HFFc6 (cell line): ENCODE data around the gene TRIM41. TPM values are rescaled to one million over a fixed set of nuclear protein-coding genes. Genes with fewer than 3 reads are reported as not detected.
A peak's percentile ranks its signal among the peaks of the same experiment; 100 is the strongest.

ENCODE experiments used
- DNase-seq: peaks from one replicate; pipeline ENCODE4 v3.0.0-alpha.2; 2018
- H3K27ac Mint-ChIP-seq: 2 replicates; pipeline ENCODE4 v1.8.0; 2020; ENCODE audit warnings: mild to moderate bottlenecking, mixed read lengths
- H3K27me3 Mint-ChIP-seq: 2 replicates; pipeline ENCODE4 v1.8.0; 2021; ENCODE audit warnings: mild to moderate bottlenecking, moderate library complexity, mixed read lengths; ENCODE audit not compliant: insufficient read depth
- H3K36me3 Mint-ChIP-seq: 2 replicates; pipeline ENCODE4 v1.8.0; 2021; ENCODE audit warnings: low read depth, mixed read lengths
- H3K4me1 Mint-ChIP-seq: 2 replicates; pipeline ENCODE4 v1.8.0; 2020; ENCODE audit warnings: low read depth, mixed read lengths
- H3K4me3 Mint-ChIP-seq: 2 replicates; pipeline ENCODE4 v1.8.0; 2020; ENCODE audit warnings: mild to moderate bottlenecking, moderate library complexity, mixed read lengths
- H3K9me3 Mint-ChIP-seq: 2 replicates; pipeline ENCODE4 v1.8.0; 2020; ENCODE audit warnings: mild to moderate bottlenecking, mixed read lengths
- total RNA-seq, 6 experiments: library from RNA; stranded (reverse); fragmentation: NEBNext Ultra II Directional; extraction: Animal tissue kit (Norgen Biotek cat#: 25700); gene quantifications; 2 replicates in 1 of 6; 3 replicates in 5 of 6; pipeline ENCODE4 v1.2.3, GENCODE V29; 2021
- TF ChIP-seq, protein P1 (sequence below): fragments of 200-600 bp; sonication (generic); IDR thresholded peaks from 2 replicates; pipeline ENCODE4 v1.5.0; 2021; ENCODE audit warnings: antibody characterized with exemption, mild to moderate bottlenecking

TRIM41 gene
- total RNA-seq, 6 experiments from 2014 or later, result 20.3 to 24.0 (median 22.5) TPM

- TF ChIP-seq, protein P1, sequence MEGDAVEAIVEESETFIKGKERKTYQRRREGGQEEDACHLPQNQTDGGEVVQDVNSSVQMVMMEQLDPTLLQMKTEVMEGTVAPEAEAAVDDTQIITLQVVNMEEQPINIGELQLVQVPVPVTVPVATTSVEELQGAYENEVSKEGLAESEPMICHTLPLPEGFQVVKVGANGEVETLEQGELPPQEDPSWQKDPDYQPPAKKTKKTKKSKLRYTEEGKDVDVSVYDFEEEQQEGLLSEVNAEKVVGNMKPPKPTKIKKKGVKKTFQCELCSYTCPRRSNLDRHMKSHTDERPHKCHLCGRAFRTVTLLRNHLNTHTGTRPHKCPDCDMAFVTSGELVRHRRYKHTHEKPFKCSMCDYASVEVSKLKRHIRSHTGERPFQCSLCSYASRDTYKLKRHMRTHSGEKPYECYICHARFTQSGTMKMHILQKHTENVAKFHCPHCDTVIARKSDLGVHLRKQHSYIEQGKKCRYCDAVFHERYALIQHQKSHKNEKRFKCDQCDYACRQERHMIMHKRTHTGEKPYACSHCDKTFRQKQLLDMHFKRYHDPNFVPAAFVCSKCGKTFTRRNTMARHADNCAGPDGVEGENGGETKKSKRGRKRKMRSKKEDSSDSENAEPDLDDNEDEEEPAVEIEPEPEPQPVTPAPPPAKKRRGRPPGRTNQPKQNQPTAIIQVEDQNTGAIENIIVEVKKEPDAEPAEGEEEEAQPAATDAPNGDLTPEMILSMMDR, result no peak
- peak; percentile 84 for DNase-seq
- Mint-ChIP-seq H3K27me3 (peaks cover 11% of the 10 kb centered on the region), H3K27ac (peak within 1 kb of the TSS; percentile 99), H3K4me3 (peak within 1 kb of the TSS; percentile 99), H3K4me1 (peaks cover 49% of the 10 kb centered on the region), H3K36me3 (peaks cover 46% of the 10 kb centered on the region), H3K9me3 (no peaks in the 10 kb centered on the region)
These were observed 20.7 kb downstream of the TRIM41 start, which contains the start of gene RACK1 for GRCh38 chr5:181243564-181244343. RACK1 (minus strand) TSS chr5:181243906; CDS start chr5:181243800, 106 bp downstream.

DNA sequence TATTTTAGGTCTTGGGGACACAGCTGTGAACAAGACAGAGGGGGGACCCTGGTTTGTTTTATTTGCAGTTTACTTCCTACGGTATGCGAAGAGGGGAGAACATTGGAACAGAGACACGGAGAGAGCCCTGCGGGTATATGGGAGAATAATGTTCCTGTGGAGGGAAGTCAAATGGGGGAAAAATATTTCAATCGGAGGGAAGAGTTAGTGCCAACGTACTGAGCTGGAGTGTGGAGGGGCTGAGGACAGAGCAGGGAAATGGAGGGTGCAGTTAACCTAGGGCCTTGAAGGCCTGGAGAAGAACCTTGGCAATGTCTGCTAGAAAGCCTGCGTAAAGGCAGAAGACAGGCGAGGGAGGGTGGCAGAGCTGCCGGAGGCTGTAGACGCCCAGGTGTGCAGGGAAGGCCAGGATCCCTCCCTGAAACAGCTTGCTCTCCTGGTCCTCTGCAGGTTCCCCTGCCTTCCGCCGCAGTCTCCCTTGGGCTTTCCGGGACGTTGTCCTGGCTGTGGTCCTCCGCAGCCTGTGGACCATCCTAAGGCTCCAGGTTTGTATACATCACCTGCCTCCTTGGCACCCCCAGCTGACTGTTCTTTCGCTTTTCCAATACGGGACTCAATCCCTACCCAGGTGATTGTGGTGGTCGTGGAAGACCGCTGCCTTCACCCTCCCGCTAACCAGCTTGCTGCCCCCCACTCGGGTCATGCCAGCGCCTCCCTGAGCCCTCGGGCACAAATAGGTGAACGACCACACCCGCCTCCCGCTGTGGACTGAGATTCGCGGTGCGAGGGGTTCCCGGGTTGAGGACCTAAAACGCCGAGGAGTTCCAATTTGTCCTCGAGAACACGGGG, 22.6 kb downstream of the TRIM41 start:
- Mint-ChIP-seq H3K4me1 (peaks cover 60% of the 10 kb centered on the region), H3K9me3 (no peaks in the 10 kb centered on the region), H3K27me3 (peaks cover 11% of the 10 kb centered on the region), H3K36me3 (peaks cover 45% of the 10 kb centered on the region), H3K27ac (peak overlapping the region; percentile 99), H3K4me3 (peak overlapping the region; percentile 99)
- no peak for DNase-seq
- TF ChIP-seq, protein P1, result no peak

GRCh38 chr5:181246276-181247049, 23.4 kb downstream of the TRIM41 start:
- peak; percentile 77 for DNase-seq
- H3K4me1 Mint-ChIP-seq, result peaks cover 63% of the 10 kb centered on the region
- H3K9me3 Mint-ChIP-seq, result no peaks in the 10 kb centered on the region
- H3K27me3 Mint-ChIP-seq, result peaks cover 11% of the 10 kb centered on the region
- H3K4me3 Mint-ChIP-seq, result peak overlapping the region; percentile 99
- peak overlapping the region; percentile 99 for H3K27ac Mint-ChIP-seq
- TF ChIP-seq, protein P1, result no peak; the same call in 1 of the 2 replicates
- peaks cover 43% of the 10 kb centered on the region for H3K36me3 Mint-ChIP-seq

- Mint-ChIP-seq H3K4me3 (peak overlapping the region; percentile 99), H3K36me3 (peaks cover 31% of the 10 kb centered on the region), H3K27me3 (no peaks in the 10 kb centered on the region), H3K27ac (peak overlapping the region; percentile 99), H3K9me3 (no peaks in the 10 kb centered on the region), H3K4me1 (peaks cover 61% of the 10 kb centered on the region)
- no peak for DNase-seq
- TF ChIP-seq, protein P1, result no peak; the same call in 1 of the 2 replicates
These were observed 25.2 kb downstream of the TRIM41 start for GRCh38 chr5:181248277-181248676.

GRCh38 chr5:181255276-181255675, 32.2 kb downstream of the TRIM41 start:
- no peaks in the 10 kb centered on the region for H3K9me3 Mint-ChIP-seq
- no peak for DNase-seq
- TF ChIP-seq, protein P1, result no peak
- H3K27me3 Mint-ChIP-seq, result no peaks in the 10 kb centered on the region; the same call in none of the 2 replicates
- H3K4me1 Mint-ChIP-seq, result peaks cover 74% of the 10 kb centered on the region
- H3K27ac Mint-ChIP-seq, result no peak overlapping the region
- peaks cover 42% of the 10 kb centered on the region for H3K36me3 Mint-ChIP-seq
- H3K4me3 Mint-ChIP-seq, result no peak overlapping the region
